ENCODE measurements around the gene PNKD.
A peak's percentile ranks its signal among the peaks of the same experiment; 100 is the strongest.

The PNKD gene

DNA sequence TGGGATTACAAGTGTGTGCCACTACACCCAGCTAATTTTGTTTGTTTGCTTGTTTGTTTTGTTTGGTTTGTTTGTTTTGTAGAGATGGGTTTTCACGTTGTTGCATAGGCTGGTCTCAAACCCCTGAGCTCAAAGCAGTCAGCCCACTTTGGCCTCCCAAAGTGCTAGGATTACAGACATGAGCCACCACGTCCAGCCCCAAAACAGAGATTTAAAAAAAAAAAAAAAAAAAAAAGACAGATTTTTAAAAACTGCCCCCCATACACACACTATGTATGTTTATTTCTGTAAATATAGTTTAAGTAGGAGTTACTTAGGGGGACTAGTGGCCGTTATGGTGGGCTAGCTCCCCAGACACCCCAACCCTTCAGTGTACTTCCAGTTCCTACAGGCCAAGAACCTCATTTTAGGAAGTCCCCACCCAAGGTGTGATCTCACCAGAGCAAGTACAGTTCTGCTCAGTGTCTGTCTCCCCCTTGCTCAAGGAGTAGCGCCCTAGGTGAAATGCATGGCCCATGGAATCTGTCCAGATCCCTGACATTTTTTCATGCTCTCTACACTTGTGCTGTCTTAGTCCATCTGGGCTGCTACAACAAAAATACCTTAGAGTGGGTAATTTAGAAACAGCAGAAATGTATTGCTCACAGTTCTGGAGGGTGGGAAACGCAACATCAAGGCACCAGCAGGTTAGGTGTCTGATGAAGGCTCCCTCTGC, 23.6 kb downstream of the PNKD start:
- no peak overlapping the region for H3K4me2 ChIP-seq (ENCODE audit: low read length)
- H3K79me2 ChIP-seq (ENCODE audit: control insufficient read depth, insufficient read depth, low read length, poor library complexity) = peaks cover 20% of the 10 kb centered on the region
- no CpG with 5 or more reads among the region's 5 CpGs for WGBS (ENCODE audit: extremely low coverage, insufficient coverage, insufficient read length)
- peak; percentile 74 to 86 for DNase-seq
- no peak overlapping the region for H3K4ac ChIP-seq (ENCODE audit: low read depth, low read length)
- peak overlapping the region; percentile 49 for H4K8ac ChIP-seq (ENCODE audit: low read depth, low read length)
- peak overlapping the region; percentile 31 for H3K27ac ChIP-seq (ENCODE audit: low read depth, low read length)
- no peak overlapping the region for H2AFZ ChIP-seq (ENCODE audit: insufficient read depth, low read length, poor library complexity)
- peak overlapping the region; percentile 61 for H2BK5ac ChIP-seq (ENCODE audit: low read depth, low read length, poor library complexity)
- H4K12ac ChIP-seq (ENCODE audit: low read depth, low read length) = no peak overlapping the region
- H3K79me1 ChIP-seq (ENCODE audit: low read length) = peaks cover 29% of the 10 kb centered on the region
- H3K4me1 ChIP-seq (ENCODE audit: control insufficient read depth in 1 of 2, insufficient read depth in 2 of 2, low read length in 2 of 2) = peaks cover 40 to 49% of the 10 kb centered on the region in 2 experiments
- H3K14ac ChIP-seq (ENCODE audit: low read length) = peak overlapping the region; percentile 30
- H3K9ac ChIP-seq (ENCODE audit: low read length) = no peak overlapping the region
- H3K23ac ChIP-seq (ENCODE audit: low read length) = no peak overlapping the region
- no peaks in the 10 kb centered on the region for H3K27me3 ChIP-seq (ENCODE audit: insufficient read depth, low read length)
- H2BK12ac ChIP-seq (ENCODE audit: low read length) = peak overlapping the region; percentile 82
- H3K9me3 ChIP-seq (ENCODE audit: insufficient read depth, low read depth, low read length) = no peaks in the 10 kb centered on the region
- H3K18ac ChIP-seq (ENCODE audit: low read length) = peak overlapping the region; percentile 38
- H4K91ac ChIP-seq (ENCODE audit: low read depth, low read length) = peak overlapping the region; percentile 45
- no peaks in the 10 kb centered on the region for H3K36me3 ChIP-seq (ENCODE audit: control insufficient read depth in 1 of 2, insufficient read depth in 2 of 2, low read length in 2 of 2)
- peak overlapping the region; percentile 67 for H2BK120ac ChIP-seq (ENCODE audit: insufficient read depth, low read length, poor library complexity)
- no peak overlapping the region for H3K4me3 ChIP-seq (ENCODE audit: low read depth, low read length)
- H2AK5ac ChIP-seq (ENCODE audit: low read length) = peak overlapping the region; percentile 92

DNA sequence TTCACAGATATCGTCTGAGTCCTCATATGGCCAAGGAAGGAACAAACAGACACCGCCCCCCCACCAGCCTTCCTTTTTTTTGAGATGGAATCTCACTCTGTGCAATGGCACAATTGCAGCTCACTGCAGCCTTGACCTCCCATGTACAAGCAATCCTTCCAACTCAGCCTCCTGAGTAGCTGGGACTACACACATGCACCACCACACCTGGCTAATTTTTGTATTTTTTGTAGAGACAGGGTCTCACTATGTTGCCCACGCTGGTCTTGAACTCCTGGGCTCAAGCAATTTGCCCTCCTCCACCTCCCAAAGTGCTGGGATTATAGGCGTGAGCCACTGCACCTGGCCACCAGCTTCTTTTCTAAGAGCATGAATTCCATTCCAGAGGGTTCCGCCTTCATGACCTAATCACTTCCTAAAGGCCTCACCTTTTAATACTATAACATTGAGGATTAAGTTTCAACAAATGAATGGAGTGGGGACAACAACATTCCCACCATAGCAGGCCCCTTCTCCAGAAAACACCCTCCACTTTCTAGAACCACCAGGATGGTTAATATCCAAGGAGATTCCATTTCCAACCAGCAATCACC, 24.2 kb downstream of the PNKD start:
- Histone ChIP-seq H3K36me3 (ENCODE audit: control insufficient read depth in 1 of 2, insufficient read depth in 2 of 2, low read length in 2 of 2) (no peaks in the 10 kb centered on the region), H3K18ac (ENCODE audit: low read length) (peak overlapping the region; percentile 25)
- no CpG with 5 or more reads among the region's 5 CpGs for WGBS (ENCODE audit: extremely low coverage, insufficient coverage, insufficient read length)

DNA sequence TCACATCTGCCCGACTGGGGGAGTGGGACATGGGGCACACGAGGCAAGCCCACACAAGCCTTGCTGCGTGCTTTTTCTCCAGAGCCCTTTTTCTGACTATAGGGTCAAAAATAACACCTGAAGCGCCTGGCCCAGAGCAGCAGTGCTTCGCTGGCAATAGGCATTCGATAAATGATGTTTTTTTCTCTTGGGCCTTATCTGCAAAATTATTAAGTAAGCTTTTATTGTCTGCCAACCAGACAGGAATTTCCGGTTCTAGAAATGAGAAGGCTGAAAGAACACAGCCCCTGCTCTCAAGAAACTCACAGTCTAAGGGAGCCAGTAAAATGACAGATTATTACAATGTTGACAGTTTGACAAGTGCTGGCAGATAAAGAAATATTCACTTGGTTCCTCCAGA, 24.7 kb downstream of the PNKD start:
- Histone ChIP-seq H4K8ac (ENCODE audit: low read depth, low read length) (peak overlapping the region; percentile 50), H3K4me3 (ENCODE audit: low read depth, low read length) (no peak overlapping the region), H3K9ac (ENCODE audit: low read length) (no peak overlapping the region), H3K4me2 (ENCODE audit: low read length) (peak overlapping the region; percentile 38), H2AK5ac (ENCODE audit: low read length) (no peak overlapping the region), H2BK12ac (ENCODE audit: low read length) (peak overlapping the region; percentile 44), H3K4me1 (ENCODE audit: control insufficient read depth in 1 of 2, insufficient read depth in 2 of 2, low read length in 2 of 2) (peaks cover 35 to 44% of the 10 kb centered on the region in 2 experiments), H3K27ac (ENCODE audit: low read depth, low read length) (peak overlapping the region; percentile 42), H3K36me3 (ENCODE audit: control insufficient read depth in 1 of 2, insufficient read depth in 2 of 2, low read length in 2 of 2) (no peaks in the 10 kb centered on the region), H3K27me3 (ENCODE audit: insufficient read depth, low read length) (no peaks in the 10 kb centered on the region), H4K12ac (ENCODE audit: low read depth, low read length) (no peak overlapping the region), H3K79me1 (ENCODE audit: low read length) (peaks cover 25% of the 10 kb centered on the region), H3K23ac (ENCODE audit: low read length) (no peak overlapping the region), H2BK5ac (ENCODE audit: low read depth, low read length, poor library complexity) (peak overlapping the region; percentile 79), H3K79me2 (ENCODE audit: control insufficient read depth, insufficient read depth, low read length, poor library complexity) (peaks cover 20% of the 10 kb centered on the region), H2AFZ (ENCODE audit: insufficient read depth, low read length, poor library complexity) (no peak overlapping the region), H3K9me3 (ENCODE audit: insufficient read depth, low read depth, low read length) (no peaks in the 10 kb centered on the region), H4K91ac (ENCODE audit: low read depth, low read length) (peak overlapping the region; percentile 75), H3K18ac (ENCODE audit: low read length) (no peak overlapping the region), H3K14ac (ENCODE audit: low read length) (peak overlapping the region; percentile 35), H3K4ac (ENCODE audit: low read depth, low read length) (no peak overlapping the region), H2BK120ac (ENCODE audit: insufficient read depth, low read length, poor library complexity) (peak overlapping the region; percentile 61)
- WGBS (ENCODE audit: extremely low coverage, insufficient coverage, insufficient read length) = no CpG with 5 or more reads among the region's 7 CpGs
- DNase-seq = peak; percentile 56 to 94

More for the DNA sequence above, 24.2 kb downstream of the PNKD start:
- Histone ChIP-seq H4K91ac (ENCODE audit: low read depth, low read length) (peak overlapping the region; percentile 45), H4K12ac (ENCODE audit: low read depth, low read length) (no peak overlapping the region), H3K4me2 (ENCODE audit: low read length) (peak overlapping the region; percentile 38), H3K4me3 (ENCODE audit: low read depth, low read length) (no peak overlapping the region), H3K27me3 (ENCODE audit: insufficient read depth, low read length) (no peaks in the 10 kb centered on the region), H3K79me1 (ENCODE audit: low read length) (peaks cover 29% of the 10 kb centered on the region), H4K8ac (ENCODE audit: low read depth, low read length) (peak overlapping the region; percentile 49), H2AFZ (ENCODE audit: insufficient read depth, low read length, poor library complexity) (no peak overlapping the region), H2AK5ac (ENCODE audit: low read length) (no peak overlapping the region), H3K23ac (ENCODE audit: low read length) (no peak overlapping the region), H3K9me3 (ENCODE audit: insufficient read depth, low read depth, low read length) (no peaks in the 10 kb centered on the region), H2BK12ac (ENCODE audit: low read length) (peak overlapping the region; percentile 42), H3K27ac (ENCODE audit: low read depth, low read length) (peak overlapping the region; percentile 42), H2BK120ac (ENCODE audit: insufficient read depth, low read length, poor library complexity) (peak overlapping the region; percentile 67), H3K79me2 (ENCODE audit: control insufficient read depth, insufficient read depth, low read length, poor library complexity) (peaks cover 20% of the 10 kb centered on the region), H3K9ac (ENCODE audit: low read length) (no peak overlapping the region), H3K4me1 (ENCODE audit: control insufficient read depth in 1 of 2, insufficient read depth in 2 of 2, low read length in 2 of 2) (peaks cover 40 to 49% of the 10 kb centered on the region in 2 experiments), H3K14ac (ENCODE audit: low read length) (peak overlapping the region; percentile 5), H3K4ac (ENCODE audit: low read depth, low read length) (no peak overlapping the region), H2BK5ac (ENCODE audit: low read depth, low read length, poor library complexity) (no peak overlapping the region)
- DNase-seq = peak; percentile 78 to 84

DNA sequence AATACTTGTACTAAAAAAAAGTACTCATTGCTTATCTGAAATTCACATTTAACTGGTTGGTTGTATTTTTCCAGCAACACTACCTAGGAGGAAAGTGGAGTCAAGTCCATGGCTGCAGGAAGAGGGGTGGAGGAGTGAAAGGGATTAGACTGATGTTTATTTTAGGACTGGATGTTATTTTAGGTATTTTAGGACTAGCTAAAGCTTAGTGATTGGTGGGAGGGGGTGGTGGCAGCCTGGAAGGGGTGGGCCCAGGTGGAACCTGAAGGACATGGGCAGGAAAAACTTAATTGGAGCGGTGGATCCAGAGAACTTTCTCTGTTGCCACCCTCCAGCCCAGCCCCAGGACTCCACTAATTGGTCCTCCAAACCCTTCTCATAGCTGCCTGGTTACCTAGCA, 25.9 kb downstream of the PNKD start:
- H3K23ac ChIP-seq (ENCODE audit: low read length) = no peak overlapping the region
- no peak overlapping the region for H4K8ac ChIP-seq (ENCODE audit: low read depth, low read length)
- no peak overlapping the region for H2AK5ac ChIP-seq (ENCODE audit: low read length)
- peaks cover 16% of the 10 kb centered on the region for H3K79me1 ChIP-seq (ENCODE audit: low read length)
- H2BK12ac ChIP-seq (ENCODE audit: low read length) = peak overlapping the region; percentile 39
- no peak overlapping the region for H3K9ac ChIP-seq (ENCODE audit: low read length)
- no CpG with 5 or more reads among the region's 1 CpG for WGBS (ENCODE audit: extremely low coverage, insufficient coverage, insufficient read length)
- H3K4me3 ChIP-seq (ENCODE audit: low read depth, low read length) = no peak overlapping the region
- H3K36me3 ChIP-seq (ENCODE audit: control insufficient read depth in 1 of 2, insufficient read depth in 2 of 2, low read length in 2 of 2) = no peaks in the 10 kb centered on the region
- peaks cover 10% of the 10 kb centered on the region for H3K79me2 ChIP-seq (ENCODE audit: control insufficient read depth, insufficient read depth, low read length, poor library complexity)
- no peak overlapping the region for H3K18ac ChIP-seq (ENCODE audit: low read length)
- no peak for DNase-seq
- H3K4me2 ChIP-seq (ENCODE audit: low read length) = no peak overlapping the region
- no peak overlapping the region for H2BK120ac ChIP-seq (ENCODE audit: insufficient read depth, low read length, poor library complexity)
- no peaks in the 10 kb centered on the region for H3K9me3 ChIP-seq (ENCODE audit: insufficient read depth, low read depth, low read length)
- H3K4ac ChIP-seq (ENCODE audit: low read depth, low read length) = no peak overlapping the region
- H3K27ac ChIP-seq (ENCODE audit: low read depth, low read length) = no peak overlapping the region
- H3K27me3 ChIP-seq (ENCODE audit: insufficient read depth, low read length) = no peaks in the 10 kb centered on the region
- no peak overlapping the region for H4K12ac ChIP-seq (ENCODE audit: low read depth, low read length)
- H2AFZ ChIP-seq (ENCODE audit: insufficient read depth, low read length, poor library complexity) = no peak overlapping the region
- H3K14ac ChIP-seq (ENCODE audit: low read length) = no peak overlapping the region
- peaks cover 23 to 32% of the 10 kb centered on the region in 2 experiments for H3K4me1 ChIP-seq (ENCODE audit: control insufficient read depth in 1 of 2, insufficient read depth in 2 of 2, low read length in 2 of 2)
- no peak overlapping the region for H2BK5ac ChIP-seq (ENCODE audit: low read depth, low read length, poor library complexity)
- no peak overlapping the region for H4K91ac ChIP-seq (ENCODE audit: low read depth, low read length)
